Bronchial epithelial cell (primary cell): ENCODE data around the gene KCNA2. TPM values are rescaled to one million over a fixed set of nuclear protein-coding genes. Genes with fewer than 3 reads are reported as not detected.
A peak's percentile ranks its signal among the peaks of the same experiment; 100 is the strongest.

Experiments
- DNase-seq: peaks from one replicate; pipeline ENCODE4 v3.0.0-alpha.2; 2010; ENCODE audit warnings: low read depth
- FAIRE-seq: peaks from 2 replicates; lab custom pipeline; 2011; peaks lifted over from hg19 to GRCh38; lab: Jason Lieb, UNC
- H3K27me3 ChIP-seq: 2 replicates; pipeline ENCODE4 v1.5.1; 2011; ENCODE audit warnings: low read length; ENCODE audit not compliant: control insufficient read depth, insufficient read depth
- H3K36me3 ChIP-seq: 2 replicates; pipeline ENCODE4 v1.5.1; 2011; ENCODE audit warnings: low read length; ENCODE audit not compliant: control insufficient read depth, insufficient read depth
- H3K4me3 ChIP-seq: 2 replicates; pipeline ENCODE4 v1.5.1; 2011; ENCODE audit warnings: mild to moderate bottlenecking, low read depth, low read length, control low read depth
- total RNA-seq: library from RNA; depleted of rRNA; stranded (reverse); fragments of >200 nt; gene quantifications from 2 replicates; pipeline ENCODE4 v1.2.1, GENCODE V29; 2014
- TF ChIP-seq, protein P1 (sequence below): IDR thresholded peaks from 2 replicates; pipeline ENCODE4 v1.5.1; 2011; ENCODE audit warnings: mild to moderate bottlenecking, moderate library complexity, low read length, control low read depth, inconsistent platforms; ENCODE audit not compliant: insufficient read depth, severe bottlenecking

The KCNA2 gene
- total RNA-seq, 1 donor from 2014 or later, result not detected

DNA sequence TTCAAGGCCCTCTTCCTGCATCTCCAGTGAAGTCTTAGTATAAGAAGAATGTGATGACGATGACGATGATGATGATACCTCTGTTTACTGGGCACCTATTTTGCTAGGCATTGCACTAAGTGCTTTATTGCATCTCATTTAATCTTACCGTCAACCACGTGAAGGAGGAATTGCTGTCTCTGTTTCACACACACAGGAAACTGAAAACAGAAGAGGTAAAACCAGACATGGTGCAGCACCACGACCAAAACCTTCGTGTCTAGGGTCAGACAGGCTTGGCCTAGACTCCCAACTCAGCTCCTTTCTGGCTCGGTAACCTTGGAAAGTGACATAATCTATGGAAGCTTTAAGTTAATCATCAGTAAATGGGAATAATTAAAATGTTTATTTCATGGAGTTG is 20.7 kb upstream of the KCNA2 start:
- TF ChIP-seq, protein P1, sequence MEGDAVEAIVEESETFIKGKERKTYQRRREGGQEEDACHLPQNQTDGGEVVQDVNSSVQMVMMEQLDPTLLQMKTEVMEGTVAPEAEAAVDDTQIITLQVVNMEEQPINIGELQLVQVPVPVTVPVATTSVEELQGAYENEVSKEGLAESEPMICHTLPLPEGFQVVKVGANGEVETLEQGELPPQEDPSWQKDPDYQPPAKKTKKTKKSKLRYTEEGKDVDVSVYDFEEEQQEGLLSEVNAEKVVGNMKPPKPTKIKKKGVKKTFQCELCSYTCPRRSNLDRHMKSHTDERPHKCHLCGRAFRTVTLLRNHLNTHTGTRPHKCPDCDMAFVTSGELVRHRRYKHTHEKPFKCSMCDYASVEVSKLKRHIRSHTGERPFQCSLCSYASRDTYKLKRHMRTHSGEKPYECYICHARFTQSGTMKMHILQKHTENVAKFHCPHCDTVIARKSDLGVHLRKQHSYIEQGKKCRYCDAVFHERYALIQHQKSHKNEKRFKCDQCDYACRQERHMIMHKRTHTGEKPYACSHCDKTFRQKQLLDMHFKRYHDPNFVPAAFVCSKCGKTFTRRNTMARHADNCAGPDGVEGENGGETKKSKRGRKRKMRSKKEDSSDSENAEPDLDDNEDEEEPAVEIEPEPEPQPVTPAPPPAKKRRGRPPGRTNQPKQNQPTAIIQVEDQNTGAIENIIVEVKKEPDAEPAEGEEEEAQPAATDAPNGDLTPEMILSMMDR, result no peak
- DNase-seq (no peak), FAIRE-seq (no peak)

DNA sequence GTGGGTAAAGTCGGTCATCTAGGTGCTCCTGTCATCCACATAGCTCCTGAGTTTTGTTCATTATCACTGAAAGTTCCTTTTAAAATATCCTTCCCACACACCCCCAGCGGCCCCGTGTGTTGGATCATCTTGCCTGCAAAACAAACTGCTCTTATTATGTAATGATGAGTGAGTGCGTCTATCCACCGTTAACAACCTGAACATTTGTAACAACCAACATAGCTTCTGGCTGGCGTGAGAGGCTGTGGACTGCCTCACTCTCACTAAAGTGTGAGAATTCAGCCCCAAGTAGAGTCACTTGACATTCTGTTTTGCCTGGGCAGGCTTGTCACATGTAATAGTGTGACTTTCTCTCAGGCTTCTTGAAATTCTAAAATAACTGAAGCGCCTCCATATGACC is 14.5 kb upstream of the KCNA2 start:
- Histone ChIP-seq H3K36me3 (no peaks in the 10 kb centered on the region), H3K4me3 (no peak overlapping the region), H3K27me3 (peaks cover 7% of the 10 kb centered on the region)
- TF ChIP-seq, protein P1, result no peak
- DNase-seq (no peak), FAIRE-seq (no peak)

More for the DNA sequence above, 20.7 kb upstream of the KCNA2 start:
- no peak overlapping the region for H3K4me3 ChIP-seq
- no peaks in the 10 kb centered on the region for H3K27me3 ChIP-seq
- H3K36me3 ChIP-seq, result no peaks in the 10 kb centered on the region

DNA sequence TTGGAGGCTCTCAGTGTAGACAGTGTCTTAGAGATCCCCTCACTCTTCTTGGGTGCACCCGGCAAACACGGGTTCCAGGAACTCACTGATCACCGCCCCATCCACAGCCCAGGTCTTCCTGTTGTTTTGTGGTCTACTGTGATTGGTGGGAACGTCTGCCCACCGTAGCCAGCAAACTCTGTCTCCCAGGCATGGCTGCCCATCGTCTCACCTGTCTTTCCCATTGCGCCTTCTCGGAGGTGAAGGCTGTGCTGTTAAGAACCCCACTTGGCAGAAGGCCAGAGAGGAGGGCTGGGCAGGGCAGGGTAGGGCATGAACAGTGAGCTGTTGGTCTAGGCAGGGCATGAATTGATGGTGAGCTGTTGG is 14.1 kb upstream of the KCNA2 start:
- no peak for DNase-seq
- no peaks in the 10 kb centered on the region for H3K36me3 ChIP-seq
- FAIRE-seq, result no peak
- no peak overlapping the region for H3K4me3 ChIP-seq
- TF ChIP-seq, protein P1, result no peak
- peaks cover 7% of the 10 kb centered on the region for H3K27me3 ChIP-seq

DNA sequence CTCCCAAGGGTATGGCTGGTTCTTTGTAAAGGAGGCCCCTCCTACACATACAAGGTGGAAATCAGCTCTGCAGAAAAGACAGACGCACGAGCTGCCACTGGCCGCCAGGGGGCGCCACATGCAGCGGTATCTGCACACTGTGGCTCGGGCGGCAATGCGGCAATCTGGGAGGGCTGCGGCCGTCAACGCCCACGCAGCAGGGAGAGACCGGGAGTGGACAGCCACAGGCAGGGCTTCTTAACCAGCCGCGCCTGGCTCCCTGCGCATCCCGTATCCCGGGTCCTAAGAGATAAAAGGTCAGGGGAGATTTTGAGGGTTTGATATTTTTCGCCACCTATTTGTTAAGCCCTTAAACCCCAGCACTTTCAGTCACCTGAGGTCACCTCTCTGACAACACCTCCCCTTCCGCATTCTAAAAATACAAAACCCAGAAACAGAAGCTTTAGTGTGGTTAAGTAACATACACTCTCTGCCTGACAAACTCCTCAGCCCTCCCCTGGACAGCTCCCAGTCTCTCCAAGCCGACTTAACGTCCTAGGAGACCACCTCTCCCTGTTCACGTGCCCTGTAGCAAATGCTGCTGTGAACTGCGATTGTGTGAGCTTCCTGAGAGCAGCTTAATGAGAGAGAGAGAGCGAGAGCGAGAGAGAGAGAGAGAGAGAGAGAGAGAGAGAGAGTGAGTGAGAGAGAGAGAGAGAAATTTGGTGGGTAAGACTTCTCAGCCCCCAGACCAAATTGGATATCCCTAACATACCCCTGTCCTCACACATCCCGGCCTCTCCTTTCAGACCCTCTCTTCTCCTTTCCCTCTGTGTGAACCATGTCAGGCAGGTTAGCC is 13.5 kb upstream of the KCNA2 start:
- Histone ChIP-seq H3K27me3 (peaks cover 7% of the 10 kb centered on the region), H3K36me3 (no peaks in the 10 kb centered on the region), H3K4me3 (no peak overlapping the region)
- no peak for FAIRE-seq
- TF ChIP-seq, protein P1, result peak; percentile 95
- DNase-seq, result peak; percentile 62

DNA sequence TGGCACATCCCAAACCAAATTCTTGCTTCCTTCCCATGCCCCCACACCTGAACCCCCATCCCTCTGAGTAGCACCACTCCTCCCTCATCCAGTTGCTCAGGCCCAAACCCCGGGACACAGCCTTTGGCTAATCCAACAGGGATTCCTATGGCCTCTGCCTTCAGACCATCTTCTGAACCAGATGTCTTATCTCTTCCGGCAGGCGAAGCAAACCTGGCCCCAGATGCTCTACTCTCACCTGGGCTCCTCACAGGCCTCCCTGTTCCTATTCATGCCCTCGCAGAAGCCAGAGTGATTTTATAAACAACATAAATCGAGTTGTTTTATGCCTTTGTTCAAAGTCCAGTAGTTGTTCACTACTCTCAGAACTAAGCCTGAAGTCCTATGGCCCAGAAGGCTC is 12.5 kb upstream of the KCNA2 start:
- no peak for FAIRE-seq

More for the DNA sequence above, 12.5 kb upstream of the KCNA2 start:
- TF ChIP-seq, protein P1, result no peak
- H3K36me3 ChIP-seq, result no peaks in the 10 kb centered on the region
- H3K27me3 ChIP-seq, result peaks cover 9% of the 10 kb centered on the region
- H3K4me3 ChIP-seq, result no peak overlapping the region
- no peak for DNase-seq
